GM12892 (cell line): Measurements from ENCODE around the gene STXBP5L.

Experiments used
- POLR2A ChIP-seq: IDR thresholded peaks from 2 replicates; pipeline ENCODE4 v1.6.1; 2011; ENCODE audit warnings: low read depth, low read length, control low read depth
- POLR2AphosphoS5 ChIP-seq: IDR thresholded peaks from 2 replicates; pipeline ENCODE4 v1.6.1; 2011; ENCODE audit warnings: low read depth, low read length, control low read depth
- TAF1 ChIP-seq: IDR thresholded peaks from 2 replicates; pipeline ENCODE4 v1.6.1; 2011; ENCODE audit warnings: low read depth, mild to moderate bottlenecking, control low read depth, low read length, borderline replicate concordance

DNA sequence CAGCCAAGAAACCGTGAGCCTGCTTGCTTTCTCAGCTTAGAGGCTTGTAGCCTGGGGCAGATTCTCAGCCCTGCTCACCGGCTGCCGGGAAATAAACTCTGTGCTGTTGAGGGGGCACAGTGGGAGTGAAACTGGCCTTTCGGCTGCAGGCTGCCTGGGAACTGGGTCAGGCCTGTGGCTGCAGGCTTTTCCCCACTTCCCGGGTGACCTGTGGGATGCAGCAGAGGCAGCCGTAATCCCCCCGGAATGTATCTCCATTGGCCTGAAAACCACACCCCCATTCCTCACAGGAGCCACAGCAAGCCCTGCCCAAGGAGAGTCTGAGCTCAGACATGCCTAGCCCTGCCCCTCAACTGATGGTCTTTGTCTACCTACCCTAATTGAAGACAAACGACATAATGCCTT lies 110.9 kb downstream of the STXBP5L start:
- no peak for TF ChIP-seq POLR2AphosphoS5
- TF ChIP-seq POLR2A: no peak
- no peak for TF ChIP-seq TAF1
